GM23338 (cell line): ENCODE measurements around the gene KCNJ6. TPM values are rescaled to one million over a fixed set of nuclear protein-coding genes. Genes with fewer than 3 reads are reported as not detected.

Experiments used
- ATAC-seq: fragments of 200-7000 bp; cut with Tn5 transposase; 3 replicates; pipeline ENCODE4 v1.9.1; 2020
- DNase-seq: peaks from one replicate; pipeline ENCODE4 v3.0.0-alpha.2; 2015; ENCODE audit warnings: low spot score
- H2AFZ ChIP-seq: fragments of 200-600 bp; sonication (generic); 2 replicates; pipeline ENCODE4 v1.8.0; 2016; ENCODE audit warnings: antibody characterized with exemption, mild to moderate bottlenecking, moderate library complexity
- H3F3A ChIP-seq: fragments of 200-600 bp; sonication (generic); replicated peaks from 2 replicates; pipeline ENCODE4 v1.8.0; 2017; ENCODE audit warnings: antibody characterized with exemption, mixed run types, low read depth
- H3K27ac ChIP-seq: fragments of 200-600 bp; sonication (generic); 2 replicates; pipeline ENCODE4 v1.6.1; 2016; ENCODE audit warnings: low read depth
- H3K27me3 ChIP-seq: fragments of 200-600 bp; sonication (generic); 2 replicates; pipeline ENCODE4 v1.8.0; 2016; ENCODE audit warnings: mild to moderate bottlenecking, mixed run types, moderate library complexity; ENCODE audit not compliant: insufficient read depth
- H3K36me3 ChIP-seq: fragments of 200-600 bp; sonication (generic); 2 replicates; pipeline ENCODE4 v1.8.0; 2016; ENCODE audit warnings: mild to moderate bottlenecking; ENCODE audit not compliant: insufficient read depth
- H3K4me1 ChIP-seq: fragments of 200-600 bp; sonication (generic); 2 replicates; pipeline ENCODE4 v1.8.0; 2016; ENCODE audit warnings: mild to moderate bottlenecking, moderate library complexity; ENCODE audit not compliant: insufficient read depth
- H3K4me2 ChIP-seq: fragments of 200-600 bp; sonication (generic); 2 replicates; pipeline ENCODE4 v1.7.1; 2017; ENCODE audit warnings: mixed run types
- H3K4me3 ChIP-seq: fragments of 200-600 bp; sonication (generic); 2 replicates; pipeline ENCODE4 v1.6.1; 2016; ENCODE audit warnings: mixed run types
- H3K79me2 ChIP-seq: fragments of 200-600 bp; sonication (generic); replicated peaks from 2 replicates; pipeline ENCODE4 v1.8.0; 2017; ENCODE audit warnings: mild to moderate bottlenecking; ENCODE audit not compliant: insufficient read depth
- H3K9me2 ChIP-seq: fragments of 200-600 bp; sonication (generic); 2 replicates; pipeline ENCODE4 v1.8.0; 2017; ENCODE audit not compliant: insufficient read depth
- H4K20me1 ChIP-seq: fragments of 200-600 bp; sonication (generic); replicated peaks from 2 replicates; pipeline ENCODE4 v1.8.0; 2017; ENCODE audit warnings: mild to moderate bottlenecking; ENCODE audit not compliant: insufficient read depth
- H3K27ac Mint-ChIP-seq: 2 replicates; pipeline ENCODE4 v1.8.0; 2020; ENCODE audit warnings: inconsistent platforms, mild to moderate bottlenecking, moderate library complexity, mixed read lengths
- H3K27me3 Mint-ChIP-seq: 3 replicates; pipeline ENCODE4 v1.8.0; 2022; ENCODE audit warnings: low read depth, mild to moderate bottlenecking, moderate library complexity, mixed read lengths, inconsistent platforms; ENCODE audit not compliant: insufficient read depth, poor library complexity
- H3K36me3 Mint-ChIP-seq: 3 replicates; pipeline ENCODE4 v1.8.0; 2021; ENCODE audit warnings: low read depth, mild to moderate bottlenecking, inconsistent platforms, moderate library complexity, mixed read lengths
- H3K4me1 Mint-ChIP-seq: 3 replicates; pipeline ENCODE4 v1.8.0; 2020; ENCODE audit warnings: mild to moderate bottlenecking, inconsistent platforms, mixed read lengths
- H3K4me3 Mint-ChIP-seq: 3 replicates; pipeline ENCODE4 v1.8.0; 2021; ENCODE audit warnings: moderate library complexity, mild to moderate bottlenecking, inconsistent platforms, mixed read lengths
- H3K9me3 Mint-ChIP-seq: 3 replicates; pipeline ENCODE4 v1.8.0; 2020; ENCODE audit warnings: moderate library complexity, mild to moderate bottlenecking, inconsistent platforms, mixed read lengths
- CREB1 ChIP-seq: fragments of 250-450 bp; sonication (Bioruptor Pico); IDR thresholded peaks from 2 replicates; pipeline ENCODE4 v1.5.0; 2020; ENCODE audit warnings: low read depth, mild to moderate bottlenecking, moderate library complexity
- EZH2 ChIP-seq: fragments of 200-600 bp; sonication (generic); IDR thresholded peaks from one replicate; pipeline ENCODE4 v1.8.0; 2017; ENCODE audit warnings: antibody characterized with exemption, mild to moderate bottlenecking, low read depth; ENCODE audit not compliant: unreplicated experiment
- EZH2phosphoT487 ChIP-seq: fragments of 200-600 bp; sonication (generic); IDR thresholded peaks from one replicate; pipeline ENCODE4 v1.8.1; 2018; ENCODE audit warnings: antibody characterized with exemption; ENCODE audit not compliant: unreplicated experiment
- JUNB ChIP-seq: IDR thresholded peaks from one replicate; pipeline ENCODE4 v1.6.1; 2016; ENCODE audit warnings: antibody characterized with exemption; ENCODE audit not compliant: unreplicated experiment
- NANOG ChIP-seq: IDR thresholded peaks from 2 replicates; pipeline ENCODE4 v1.6.1; 2016; ENCODE audit warnings: antibody characterized with exemption, borderline replicate concordance
- POLR2AphosphoS5 ChIP-seq: IDR thresholded peaks from 2 replicates; pipeline ENCODE4 v1.6.1; 2016; ENCODE audit warnings: antibody characterized with exemption, low read depth
- REST ChIP-seq: IDR thresholded peaks from one replicate; pipeline ENCODE4 v1.6.1; 2018; ENCODE audit warnings: antibody characterized with exemption; ENCODE audit not compliant: unreplicated experiment
- STAT1 ChIP-seq: IDR thresholded peaks from one replicate; pipeline ENCODE4 v1.6.1; 2016; ENCODE audit warnings: antibody characterized with exemption; ENCODE audit not compliant: unreplicated experiment
- ZNF114 ChIP-seq: fragments of 250-450 bp; sonication (Bioruptor Pico); IDR thresholded peaks from 2 replicates; pipeline ENCODE4 v1.5.0; 2020; ENCODE audit warnings: mild to moderate bottlenecking, moderate library complexity
- ZNF331 ChIP-seq: fragments of 250-450 bp; sonication (Bioruptor Pico); IDR thresholded peaks from 2 replicates; pipeline ENCODE4 v1.5.0; 2020; ENCODE audit warnings: low read depth, mild to moderate bottlenecking, moderate library complexity
- ZNF462 ChIP-seq: fragments of 250-450 bp; sonication (Bioruptor Pico); IDR thresholded peaks from 2 replicates; pipeline ENCODE4 v1.5.0; 2020; ENCODE audit warnings: mild to moderate bottlenecking, moderate library complexity
- polyA plus RNA-seq: library from polyadenylated mRNA; unstranded; fragments of >200 nt; fragmentation: Nextera tagmentation; extraction: Ambion mirVana; gene quantifications from 2 replicates; pipeline ENCODE4 v1.2.1, GENCODE V29; 2016
- total RNA-seq: library from RNA; depleted of rRNA; stranded (reverse); fragments of >200 nt; shearing (Covaris generic); gene quantifications from 2 replicates; pipeline ENCODE4 v1.2.3, GENCODE V29; 2014
- TF ChIP-seq, protein P1 (sequence below): IDR thresholded peaks from 2 replicates; pipeline ENCODE4 v1.6.1; 2016; ENCODE audit warnings: antibody characterized with exemption
- TF ChIP-seq, protein P2 (sequence below), 2 experiments: fragments of 200-600 bp in 1 of 2; sonication (generic) in 1 of 2; conservative IDR thresholded peaks; 2 replicates each; pipeline versions ENCODE4 v1.5.1 to v1.6.1; 2016 to 2017; ENCODE audit warnings: antibody characterized with exemption in 2 of 2, low read depth in 2 of 2, mild to moderate bottlenecking in 2 of 2, moderate library complexity in 1 of 2

KCNJ6 gene
- total and polyA plus RNA-seq, 2 experiments from 2014 or later, result 0.48 to 0.52 TPM

DNA sequence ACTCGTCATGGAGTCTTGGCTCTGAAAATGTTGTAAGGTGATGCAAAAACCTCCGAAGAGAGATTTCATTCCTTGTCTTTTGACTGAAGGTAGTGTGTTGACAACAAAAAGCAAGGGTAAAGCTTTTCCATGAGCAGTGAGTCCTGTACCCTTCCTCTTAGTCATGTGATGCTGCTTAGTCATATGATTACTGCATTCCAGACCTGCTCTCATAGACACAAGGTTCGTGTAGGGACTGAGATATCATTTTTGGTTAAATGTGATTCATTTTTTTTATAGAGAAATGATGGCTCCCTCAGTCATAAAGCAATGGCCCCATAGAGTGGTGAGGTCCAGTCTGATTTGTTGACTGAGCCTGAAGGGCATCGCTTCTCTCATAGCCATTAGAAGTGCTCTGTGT lies 9.2 kb downstream of the KCNJ6 start:
- Histone ChIP-seq H3K79me2 (no peaks in the 10 kb centered on the region), H3K36me3 (no peaks in the 10 kb centered on the region), H3F3A (no peaks in the 10 kb centered on the region), H3K9me2 (no peaks in the 10 kb centered on the region), H2AFZ (no peak overlapping the region), H3K4me2 (no peak overlapping the region), H3K4me3 (no peak overlapping the region), H3K4me1 (no peaks in the 10 kb centered on the region), H3K27me3 (no peaks in the 10 kb centered on the region), H3K27ac (no peak overlapping the region), H4K20me1 (no peaks in the 10 kb centered on the region)
- Mint-ChIP-seq H3K27ac (no peak overlapping the region), H3K36me3 (no peaks in the 10 kb centered on the region), H3K4me1 (0 out of 3 replicates have a peak, but pooled peaks cover 4% of the 10 kb centered on the region), H3K4me3 (no peak overlapping the region), H3K9me3 (no peaks in the 10 kb centered on the region), H3K27me3 (no peaks in the 10 kb centered on the region)
- ATAC-seq, result no peak
- TF ChIP-seq ZNF331 (CRISPR knock-in tag) (no peak), NANOG (no peak), ZNF462 (CRISPR knock-in tag) (no peak), JUNB (no peak), CREB1 (CRISPR knock-in tag) (no peak), EZH2phosphoT487 (no peak), POLR2AphosphoS5 (no peak), ZNF114 (CRISPR knock-in tag) (no peak), STAT1 (no peak), REST (no peak), EZH2 (no peak)
- TF ChIP-seq, protein P1, sequence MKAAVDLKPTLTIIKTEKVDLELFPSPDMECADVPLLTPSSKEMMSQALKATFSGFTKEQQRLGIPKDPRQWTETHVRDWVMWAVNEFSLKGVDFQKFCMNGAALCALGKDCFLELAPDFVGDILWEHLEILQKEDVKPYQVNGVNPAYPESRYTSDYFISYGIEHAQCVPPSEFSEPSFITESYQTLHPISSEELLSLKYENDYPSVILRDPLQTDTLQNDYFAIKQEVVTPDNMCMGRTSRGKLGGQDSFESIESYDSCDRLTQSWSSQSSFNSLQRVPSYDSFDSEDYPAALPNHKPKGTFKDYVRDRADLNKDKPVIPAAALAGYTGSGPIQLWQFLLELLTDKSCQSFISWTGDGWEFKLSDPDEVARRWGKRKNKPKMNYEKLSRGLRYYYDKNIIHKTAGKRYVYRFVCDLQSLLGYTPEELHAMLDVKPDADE, result no peak
- TF ChIP-seq, protein P2, sequence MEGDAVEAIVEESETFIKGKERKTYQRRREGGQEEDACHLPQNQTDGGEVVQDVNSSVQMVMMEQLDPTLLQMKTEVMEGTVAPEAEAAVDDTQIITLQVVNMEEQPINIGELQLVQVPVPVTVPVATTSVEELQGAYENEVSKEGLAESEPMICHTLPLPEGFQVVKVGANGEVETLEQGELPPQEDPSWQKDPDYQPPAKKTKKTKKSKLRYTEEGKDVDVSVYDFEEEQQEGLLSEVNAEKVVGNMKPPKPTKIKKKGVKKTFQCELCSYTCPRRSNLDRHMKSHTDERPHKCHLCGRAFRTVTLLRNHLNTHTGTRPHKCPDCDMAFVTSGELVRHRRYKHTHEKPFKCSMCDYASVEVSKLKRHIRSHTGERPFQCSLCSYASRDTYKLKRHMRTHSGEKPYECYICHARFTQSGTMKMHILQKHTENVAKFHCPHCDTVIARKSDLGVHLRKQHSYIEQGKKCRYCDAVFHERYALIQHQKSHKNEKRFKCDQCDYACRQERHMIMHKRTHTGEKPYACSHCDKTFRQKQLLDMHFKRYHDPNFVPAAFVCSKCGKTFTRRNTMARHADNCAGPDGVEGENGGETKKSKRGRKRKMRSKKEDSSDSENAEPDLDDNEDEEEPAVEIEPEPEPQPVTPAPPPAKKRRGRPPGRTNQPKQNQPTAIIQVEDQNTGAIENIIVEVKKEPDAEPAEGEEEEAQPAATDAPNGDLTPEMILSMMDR (conservative IDR thresholded peaks at IDR 0.05; ENCODE audit: low read depth in 2 of 2), result no peak
- no peak for DNase-seq
